Hepatic stellate cell (primary cell): Measurements from ENCODE around the gene GMPPB.
A peak's percentile ranks its signal among the peaks of the same experiment; 100 is the strongest.
"Not testable (repeated sequence)": the region's sequence is repeated elsewhere in the genome, so short reads cannot be mapped to it uniquely, and the experiment has no call there.

Source experiments
- DNase-seq: peaks from one replicate; pipeline ENCODE4 v3.0.0; 2011; ENCODE audit warnings: low spot score

GMPPB gene

GRCh38 chr3:49723628-49724551 lies at the start of gene GMPPB:
TSS of gene GMPPB (minus strand) at chr3:49723951. CDS start at chr3:49723726, 225 bp downstream.
- DNase-seq: peak; percentile 100

- no peak for DNase-seq
Measured at GRCh38 chr3:49772703-49773102, 49.0 kb upstream of the GMPPB start.

- DNase-seq: no peak
Measured at GRCh38 chr3:49771340-49771938, 47.7 kb upstream of the GMPPB start.

- no peak for DNase-seq
Measured at GRCh38 chr3:49769926-49770325, 46.2 kb upstream of the GMPPB start.

GRCh38 chr3:49769286-49769915 lies 45.6 kb upstream of the GMPPB start:
- DNase-seq: no peak

GRCh38 chr3:49763981-49764380 lies 40.2 kb upstream of the GMPPB start:
- no peak for DNase-seq

GRCh38 chr3:49761661-49762060 lies 37.9 kb upstream of the GMPPB start:
- no peak for DNase-seq

- no peak for DNase-seq
Measured at GRCh38 chr3:49759226-49759625, 35.5 kb upstream of the GMPPB start.

GRCh38 chr3:49757197-49757596 lies 33.4 kb upstream of the GMPPB start:
- DNase-seq: no peak

- no peak for DNase-seq
Measured at GRCh38 chr3:49756036-49756435, 32.3 kb upstream of the GMPPB start.

- no peak for DNase-seq
Measured at GRCh38 chr3:49754536-49754935, 30.8 kb upstream of the GMPPB start.

- DNase-seq: no peak
Measured at GRCh38 chr3:49751501-49751900, 27.8 kb upstream of the GMPPB start.

GRCh38 chr3:49750056-49750455 lies 26.3 kb upstream of the GMPPB start:
- DNase-seq: no peak

- DNase-seq: not testable (repeated sequence)
Measured at GRCh38 chr3:49748874-49749273, 25.1 kb upstream of the GMPPB start.

- DNase-seq: no peak
Measured at GRCh38 chr3:49747792-49748480, 24.2 kb upstream of the GMPPB start.

GRCh38 chr3:49745986-49746385 lies 22.2 kb upstream of the GMPPB start:
- DNase-seq: no peak

GRCh38 chr3:49740427-49740826 lies 16.7 kb upstream of the GMPPB start:
- DNase-seq: no peak

- DNase-seq: no peak
Measured at GRCh38 chr3:49738067-49738713, 14.4 kb upstream of the GMPPB start.

- no peak for DNase-seq
Measured at GRCh38 chr3:49734752-49735151, 11.0 kb upstream of the GMPPB start.

GRCh38 chr3:49733551-49733950 lies 9.8 kb upstream of the GMPPB start:
- DNase-seq: no peak

GRCh38 chr3:49732597-49732996 lies 8.8 kb upstream of the GMPPB start:
- DNase-seq: no peak
